PFSK-1 (cell line): ENCODE measurements around the gene ST7.

Experiments used
- FOXP2 ChIP-seq: optimal IDR thresholded peaks from 2 replicates; pipeline ENCODE3; 2011; ENCODE audit warnings: borderline replicate concordance, control low read depth, inconsistent platforms; ENCODE audit not compliant: insufficient read depth; ENCODE audit errors: extremely low read length, extremely low read depth
- POLR2AphosphoS5 ChIP-seq: IDR thresholded peaks from 2 replicates; pipeline ENCODE4 v1.6.1; 2012; ENCODE audit warnings: low read depth, mild to moderate bottlenecking, control low read depth, low read length, moderate library complexity
- REST ChIP-seq, 2 experiments: IDR thresholded peaks; 2 replicates each; pipeline versions ENCODE4 v1.6.1 to v1.8.0; 2011 to 2012; ENCODE audit warnings: low read depth in 2 of 2, low read length in 2 of 2, control low read depth in 1 of 2, inconsistent platforms in 1 of 2, mild to moderate bottlenecking in 1 of 2, moderate library complexity in 1 of 2; ENCODE audit not compliant: insufficient read depth in 1 of 2
- SIN3A ChIP-seq: IDR thresholded peaks from 2 replicates; pipeline ENCODE4 v1.6.1; 2012; ENCODE audit warnings: mild to moderate bottlenecking, low read length, moderate library complexity, borderline replicate concordance; ENCODE audit not compliant: insufficient read depth
- TAF1 ChIP-seq: IDR thresholded peaks from 2 replicates; pipeline ENCODE4 v1.6.1; 2012; ENCODE audit warnings: low read length, control low read depth, borderline replicate concordance; ENCODE audit not compliant: insufficient read depth

ST7 gene

GRCh38 chr7:117143066-117143465 lies 189.8 kb downstream of the ST7 start:
- no peak for TF ChIP-seq POLR2AphosphoS5
- no peak for TF ChIP-seq REST (IDR thresholded peaks at IDR 0.05; ENCODE audit: insufficient read depth in 1 of 2, low read depth in 2 of 2, low read length in 2 of 2)
- no peak for TF ChIP-seq TAF1
- TF ChIP-seq FOXP2: no peak
- TF ChIP-seq SIN3A: no peak

GRCh38 chr7:117143580-117143979 lies 190.3 kb downstream of the ST7 start:
- TF ChIP-seq SIN3A (no peak), REST (IDR thresholded peaks at IDR 0.05; ENCODE audit: insufficient read depth in 1 of 2, low read depth in 2 of 2, low read length in 2 of 2) (no peak), TAF1 (no peak), FOXP2 (no peak), POLR2AphosphoS5 (no peak)

- TF ChIP-seq TAF1 (no peak), FOXP2 (no peak), POLR2AphosphoS5 (no peak), SIN3A (no peak), REST (IDR thresholded peaks at IDR 0.05; ENCODE audit: insufficient read depth in 1 of 2, low read depth in 2 of 2, low read length in 2 of 2) (no peak)
Observed at GRCh38 chr7:117145333-117145732, 192.0 kb downstream of the ST7 start.

- TF ChIP-seq REST (IDR thresholded peaks at IDR 0.05; ENCODE audit: insufficient read depth in 1 of 2, low read depth in 2 of 2, low read length in 2 of 2) (no peak), POLR2AphosphoS5 (no peak), TAF1 (no peak), FOXP2 (no peak), SIN3A (no peak)
Observed at GRCh38 chr7:117146059-117146458, 192.8 kb downstream of the ST7 start.

- TF ChIP-seq SIN3A (no peak), FOXP2 (no peak), TAF1 (no peak), POLR2AphosphoS5 (no peak), REST (IDR thresholded peaks at IDR 0.05; ENCODE audit: insufficient read depth in 1 of 2, low read depth in 2 of 2, low read length in 2 of 2) (no peak)
Observed at GRCh38 chr7:117146511-117146910, 193.2 kb downstream of the ST7 start.
